CD4-positive, alpha-beta T cell (primary cell): ENCODE measurements around the gene ADAD1. TPM values are rescaled to one million over a fixed set of nuclear protein-coding genes. Genes with fewer than 3 reads are reported as not detected.

Source experiments
- ATAC-seq: fragments of 200-7000 bp; cut with Tn5 transposase; one replicate; pipeline ENCODE4 v1.10.0; 2022; ENCODE audit warnings: mild to moderate bottlenecking; ENCODE audit not compliant: poor library complexity
- CTCF ChIA-PET: fragments of 350-600 bp; sonication (Branson Sonifier 250); formaldehyde crosslinking; loops from one replicate; lab custom pipeline; 2021; ENCODE audit warnings: antibody characterized with exemption, inconsistent platforms; lab: Charles Lee
- POLR2A ChIA-PET: fragments of 350-600 bp; sonication (Branson Sonifier 250); formaldehyde crosslinking; loops from one replicate; lab custom pipeline; 2021; ENCODE audit warnings: antibody characterized with exemption, inconsistent platforms; lab: Charles Lee
- DNase-seq, 14 experiments: peaks; one replicate each; pipeline ENCODE4 v3.0.0-alpha.2; 2013 to 2020; ENCODE audit warnings: mixed read lengths in 2 of 14
- H3K27ac ChIP-seq, 2 donors: one replicate each; pipeline versions ENCODE4 v1.5.1 to v1.7.0; 2013; ENCODE audit warnings: low read length in 2 of 2, low read depth in 1 of 2, mild to moderate bottlenecking in 1 of 2
- H3K27me3 ChIP-seq, 2 experiments: 1 replicate in 1 of 2; 2 replicates in 1 of 2; pipeline versions ENCODE4 v1.6.1 to v1.7.0; 2013; ENCODE audit warnings: low read length in 2 of 2, control low read depth in 1 of 2, mild to moderate bottlenecking in 1 of 2, moderate library complexity in 1 of 2; ENCODE audit not compliant: insufficient read depth in 2 of 2, control insufficient read depth in 1 of 2
- H3K36me3 ChIP-seq: one replicate; pipeline ENCODE4 v1.6.1; 2013; ENCODE audit warnings: low read length, control low read depth; ENCODE audit not compliant: insufficient read depth
- H3K4me1 ChIP-seq: one replicate; pipeline ENCODE4 v1.6.1; 2013; ENCODE audit warnings: low read length, control low read depth; ENCODE audit not compliant: insufficient read depth
- H3K4me3 ChIP-seq: one replicate; pipeline ENCODE4 v1.5.1; 2013; ENCODE audit warnings: mild to moderate bottlenecking, low read length, moderate library complexity
- H3K9me3 ChIP-seq, 2 experiments: 1 replicate in 1 of 2; 2 replicates in 1 of 2; pipeline versions ENCODE4 v1.6.1 to v1.7.0; 2013; ENCODE audit warnings: low read length in 2 of 2, mild to moderate bottlenecking in 2 of 2, control low read depth in 1 of 2, moderate library complexity in 1 of 2; ENCODE audit not compliant: control insufficient read depth in 1 of 2, insufficient read depth in 1 of 2
- H3K27ac Mint-ChIP-seq: one replicate; pipeline ENCODE4 v1.8.0; 2020; ENCODE audit warnings: mixed read lengths
- H3K27me3 Mint-ChIP-seq: one replicate; pipeline ENCODE4 v1.8.0; 2021; ENCODE audit warnings: mixed read lengths
- H3K36me3 Mint-ChIP-seq: one replicate; pipeline ENCODE4 v1.8.0; 2021; ENCODE audit warnings: low read depth, mixed read lengths
- H3K4me1 Mint-ChIP-seq: one replicate; pipeline ENCODE4 v1.8.0; 2021; ENCODE audit warnings: low read depth, mixed read lengths
- H3K4me3 Mint-ChIP-seq: one replicate; pipeline ENCODE4 v1.8.0; 2020; ENCODE audit warnings: mild to moderate bottlenecking, mixed read lengths
- H3K9me3 Mint-ChIP-seq: one replicate; pipeline ENCODE4 v1.8.0; 2020; ENCODE audit warnings: mixed read lengths
- intact Hi-C, 2 experiments: fragments of 100-400 bp; cut with DNase I in 1 of 2; cut with micrococcal nuclease in 1 of 2; formaldehyde crosslinking; loops; one replicate each; pipeline versions ENCODE4 v1.15.1 to v1.9.0; 2023 to 2025; cut with DNase I, micrococcal nuclease
- total RNA-seq, 174 experiments: library from RNA in 2 of 174; stranded (reverse) in 2 of 174; gene quantifications; one replicate each; pipeline ENCODE4 v1.2.3 and lab custom pipeline; 2021 to 2026
- TF ChIP-seq, protein P1 (sequence below): fragments of 200-600 bp; IDR thresholded peaks from one replicate; pipeline ENCODE4 v1.8.0; 2022; ENCODE audit warnings: antibody characterized with exemption, mild to moderate bottlenecking

ADAD1 gene
- total RNA-seq, 2 experiments from 2014 or later = not detected

DNA sequence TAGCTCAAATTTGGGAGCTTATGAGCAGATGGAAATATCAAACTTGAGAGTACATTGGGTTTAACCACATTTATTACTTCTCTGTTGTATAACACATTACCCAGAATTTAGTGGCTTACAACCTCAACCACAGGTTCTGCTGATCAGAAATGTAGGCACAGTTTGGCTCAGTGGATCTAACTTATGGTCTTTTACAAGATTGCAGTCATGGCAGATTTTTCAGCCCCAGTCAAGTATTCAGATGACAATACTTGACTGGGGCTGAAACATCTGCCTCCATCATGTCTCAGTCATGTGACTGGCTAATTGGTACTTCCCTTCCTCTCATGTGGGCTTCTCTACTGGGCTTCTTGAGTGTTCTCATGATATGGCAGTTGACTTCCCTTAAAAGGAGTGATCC is 44.0 kb upstream of the ADAD1 start:
- Mint-ChIP-seq H3K4me1 (no peaks in the 10 kb centered on the region), H3K36me3 (peaks cover 79% of the 10 kb centered on the region), H3K4me3 (no peak overlapping the region), H3K27me3 (no peaks in the 10 kb centered on the region), H3K9me3 (no peaks in the 10 kb centered on the region), H3K27ac (no peak overlapping the region)
- intact Hi-C loops = no loop called here
- POLR2A ChIA-PET = no interaction called here
- Histone ChIP-seq H3K27me3 (no peaks in the 10 kb centered on the region), H3K4me3 (no peak overlapping the region), H3K9me3 (no peaks in the 10 kb centered on the region), H3K36me3 (peaks cover 69% of the 10 kb centered on the region), H3K27ac (no peak overlapping the region), H3K4me1 (no peaks in the 10 kb centered on the region)
- CTCF ChIA-PET = interaction anchor here (1.8 kb wide), 1 partner anchor 10 kb away, joined by 3 read pairs; no protein-coding TSS in a partner anchor
- DNase-seq (no peak), ATAC-seq (no peak)
- TF ChIP-seq, protein P1, sequence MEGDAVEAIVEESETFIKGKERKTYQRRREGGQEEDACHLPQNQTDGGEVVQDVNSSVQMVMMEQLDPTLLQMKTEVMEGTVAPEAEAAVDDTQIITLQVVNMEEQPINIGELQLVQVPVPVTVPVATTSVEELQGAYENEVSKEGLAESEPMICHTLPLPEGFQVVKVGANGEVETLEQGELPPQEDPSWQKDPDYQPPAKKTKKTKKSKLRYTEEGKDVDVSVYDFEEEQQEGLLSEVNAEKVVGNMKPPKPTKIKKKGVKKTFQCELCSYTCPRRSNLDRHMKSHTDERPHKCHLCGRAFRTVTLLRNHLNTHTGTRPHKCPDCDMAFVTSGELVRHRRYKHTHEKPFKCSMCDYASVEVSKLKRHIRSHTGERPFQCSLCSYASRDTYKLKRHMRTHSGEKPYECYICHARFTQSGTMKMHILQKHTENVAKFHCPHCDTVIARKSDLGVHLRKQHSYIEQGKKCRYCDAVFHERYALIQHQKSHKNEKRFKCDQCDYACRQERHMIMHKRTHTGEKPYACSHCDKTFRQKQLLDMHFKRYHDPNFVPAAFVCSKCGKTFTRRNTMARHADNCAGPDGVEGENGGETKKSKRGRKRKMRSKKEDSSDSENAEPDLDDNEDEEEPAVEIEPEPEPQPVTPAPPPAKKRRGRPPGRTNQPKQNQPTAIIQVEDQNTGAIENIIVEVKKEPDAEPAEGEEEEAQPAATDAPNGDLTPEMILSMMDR = no peak

DNA sequence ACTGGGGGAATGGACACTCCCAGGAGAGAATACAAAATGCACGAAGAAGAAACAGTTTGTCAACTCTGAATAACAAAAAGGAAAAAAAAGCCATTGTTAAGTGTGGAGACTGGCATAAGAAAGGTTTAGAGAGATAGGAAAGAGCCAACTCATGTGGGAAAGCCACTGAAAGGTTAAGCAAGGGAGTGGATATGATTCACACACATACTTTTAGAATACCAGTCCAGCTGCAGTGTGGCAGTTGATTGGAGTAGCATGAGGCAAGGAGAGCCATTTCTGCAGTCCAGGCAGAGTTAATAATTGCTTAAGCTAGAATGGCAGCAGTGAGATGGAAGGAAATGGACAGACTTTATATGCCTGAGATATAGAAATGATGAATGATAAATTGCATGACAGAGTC is 36.9 kb upstream of the ADAD1 start:
- DNase-seq (no peak), ATAC-seq (no peak)
- Histone ChIP-seq H3K9me3 (no peaks in the 10 kb centered on the region), H3K27me3 (no peaks in the 10 kb centered on the region), H3K4me1 (no peaks in the 10 kb centered on the region), H3K4me3 (no peak overlapping the region), H3K36me3 (peaks cover 55% of the 10 kb centered on the region), H3K27ac (no peak overlapping the region)
- intact Hi-C loops = no loop called here
- Mint-ChIP-seq H3K27ac (no peak overlapping the region), H3K9me3 (no peaks in the 10 kb centered on the region), H3K4me1 (no peaks in the 10 kb centered on the region), H3K36me3 (peaks cover 75% of the 10 kb centered on the region), H3K4me3 (no peak overlapping the region), H3K27me3 (no peaks in the 10 kb centered on the region)
- TF ChIP-seq, protein P1 = no peak
- ChIA-PET CTCF (no interaction called here), POLR2A (no interaction called here)

DNA sequence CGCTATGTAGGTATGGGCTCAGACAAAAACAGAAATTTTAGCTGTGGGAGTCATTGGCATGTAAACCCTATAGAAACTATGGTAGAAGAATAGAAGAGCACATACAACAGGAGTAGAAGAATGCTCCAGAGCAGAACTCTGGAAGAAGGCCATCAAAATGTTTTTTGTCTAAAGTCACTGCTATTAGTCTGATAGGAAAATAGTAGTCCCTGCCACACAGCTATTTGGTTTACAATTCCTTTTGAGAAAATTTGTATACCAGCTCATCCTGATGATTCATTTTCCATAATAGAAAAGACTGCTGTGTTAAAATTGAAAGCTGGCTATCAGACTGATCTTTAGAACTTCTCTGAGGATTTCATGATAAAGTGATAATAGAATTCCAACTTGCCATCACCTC is 32.8 kb upstream of the ADAD1 start:
- H3K27ac ChIP-seq = no peak overlapping the region
- Mint-ChIP-seq H3K9me3 (no peaks in the 10 kb centered on the region), H3K36me3 (peaks cover 87% of the 10 kb centered on the region), H3K27ac (no peak overlapping the region), H3K4me3 (no peak overlapping the region), H3K27me3 (no peaks in the 10 kb centered on the region), H3K4me1 (no peaks in the 10 kb centered on the region)
- H3K4me1 ChIP-seq = no peaks in the 10 kb centered on the region
- DNase-seq = no peak
- intact Hi-C loops = no loop called here
- peaks cover 71% of the 10 kb centered on the region for H3K36me3 ChIP-seq
- no peaks in the 10 kb centered on the region for H3K27me3 ChIP-seq
- POLR2A ChIA-PET = no interaction called here
- TF ChIP-seq, protein P1 = no peak
- ATAC-seq = no peak
- no peaks in the 10 kb centered on the region for H3K9me3 ChIP-seq
- CTCF ChIA-PET = no interaction called here
- H3K4me3 ChIP-seq = no peak overlapping the region
